Activated CD4-positive, alpha-beta memory T cell treated with anti-CD3 and anti-CD28 coated beads for 36 hours (primary cell): ENCODE measurements around the gene UQCRFS1. TPM values are rescaled to one million over a fixed set of nuclear protein-coding genes. Genes with fewer than 3 reads are reported as not detected.

Experiments
- CTCF ChIA-PET: fragments of 350-600 bp; sonication (Branson Sonifier 250); formaldehyde crosslinking; loops from one replicate; lab custom pipeline; 2021; ENCODE audit warnings: antibody characterized with exemption, inconsistent platforms; lab: Charles Lee
- POLR2A ChIA-PET: fragments of 350-600 bp; sonication (Branson Sonifier 250); formaldehyde crosslinking; loops from one replicate; lab custom pipeline; 2021; ENCODE audit warnings: antibody characterized with exemption; lab: Charles Lee
- DNase-seq: peaks from one replicate; pipeline ENCODE4 v3.0.0-alpha.2; 2020
- H3K27ac Mint-ChIP-seq: one replicate; pipeline ENCODE4 v1.8.0; 2021; ENCODE audit warnings: mixed read lengths
- H3K27me3 Mint-ChIP-seq: one replicate; pipeline ENCODE4 v1.8.0; 2021; ENCODE audit warnings: mixed read lengths
- H3K36me3 Mint-ChIP-seq: one replicate; pipeline ENCODE4 v1.8.0; 2021; ENCODE audit warnings: mixed read lengths
- H3K4me1 Mint-ChIP-seq: one replicate; pipeline ENCODE4 v1.8.0; 2021; ENCODE audit warnings: low read depth, mixed read lengths
- H3K4me3 Mint-ChIP-seq: one replicate; pipeline ENCODE4 v1.8.0; 2021; ENCODE audit warnings: mild to moderate bottlenecking, mixed read lengths
- H3K9me3 Mint-ChIP-seq: one replicate; pipeline ENCODE4 v1.8.0; 2021; ENCODE audit warnings: mixed read lengths
- intact Hi-C: fragments of 100-400 bp; cut with micrococcal nuclease; formaldehyde crosslinking; loops from one replicate; pipeline ENCODE4 v1.15.1; 2023
- total RNA-seq, 2 experiments: library from RNA; stranded (reverse); gene quantifications; one replicate each; pipeline ENCODE4 v1.2.3, GENCODE V29; 2021

The UQCRFS1 gene
- total RNA-seq, 2 experiments from 2014 or later = 42.0 to 43.9 TPM

GRCh38 chr19:29188289-29189032 lies 24.5 kb downstream of the UQCRFS1 start:
- intact Hi-C loops = no loop called here
- Mint-ChIP-seq H3K4me3 (no peak overlapping the region), H3K27me3 (peaks cover 3% of the 10 kb centered on the region), H3K9me3 (no peaks in the 10 kb centered on the region), H3K27ac (no peak overlapping the region), H3K4me1 (peaks cover 6% of the 10 kb centered on the region), H3K36me3 (no peaks in the 10 kb centered on the region)
- ChIA-PET POLR2A (no interaction called here), CTCF (no interaction called here)
- no peak for DNase-seq

GRCh38 chr19:29187676-29188075 lies 25.3 kb downstream of the UQCRFS1 start:
- Mint-ChIP-seq H3K4me3 (no peak overlapping the region), H3K27me3 (peaks cover 1% of the 10 kb centered on the region), H3K27ac (no peak overlapping the region), H3K36me3 (no peaks in the 10 kb centered on the region), H3K4me1 (no peaks in the 10 kb centered on the region), H3K9me3 (no peaks in the 10 kb centered on the region)
- intact Hi-C loops = no loop called here
- DNase-seq = no peak
- CTCF ChIA-PET = no interaction called here
- POLR2A ChIA-PET = no interaction called here

- POLR2A ChIA-PET = no interaction called here
Observed at GRCh38 chr19:29185427-29185826, 27.5 kb downstream of the UQCRFS1 start.

GRCh38 chr19:29176981-29177754 lies 35.8 kb downstream of the UQCRFS1 start:
- intact Hi-C loops = no loop called here
- Mint-ChIP-seq H3K36me3 (peaks cover 5% of the 10 kb centered on the region), H3K27ac (no peak overlapping the region), H3K4me3 (no peak overlapping the region), H3K9me3 (peaks cover 51% of the 10 kb centered on the region), H3K4me1 (no peaks in the 10 kb centered on the region), H3K27me3 (no peaks in the 10 kb centered on the region)
- DNase-seq = no peak
- ChIA-PET POLR2A (no interaction called here), CTCF (no interaction called here)

More at GRCh38 chr19:29185427-29185826, 27.5 kb downstream of the UQCRFS1 start:
- DNase-seq = no peak
- H3K4me1 Mint-ChIP-seq = no peaks in the 10 kb centered on the region
- H3K27ac Mint-ChIP-seq = no peak overlapping the region
- no peaks in the 10 kb centered on the region for H3K36me3 Mint-ChIP-seq
- CTCF ChIA-PET = interaction anchor here (0.9 kb wide), 1 partner anchor 74 kb away, joined by 3 read pairs; no protein-coding TSS in a partner anchor
- H3K4me3 Mint-ChIP-seq = no peak overlapping the region
- intact Hi-C loops = no loop called here
- H3K27me3 Mint-ChIP-seq = peaks cover 1% of the 10 kb centered on the region
- H3K9me3 Mint-ChIP-seq = no peaks in the 10 kb centered on the region

DNA sequence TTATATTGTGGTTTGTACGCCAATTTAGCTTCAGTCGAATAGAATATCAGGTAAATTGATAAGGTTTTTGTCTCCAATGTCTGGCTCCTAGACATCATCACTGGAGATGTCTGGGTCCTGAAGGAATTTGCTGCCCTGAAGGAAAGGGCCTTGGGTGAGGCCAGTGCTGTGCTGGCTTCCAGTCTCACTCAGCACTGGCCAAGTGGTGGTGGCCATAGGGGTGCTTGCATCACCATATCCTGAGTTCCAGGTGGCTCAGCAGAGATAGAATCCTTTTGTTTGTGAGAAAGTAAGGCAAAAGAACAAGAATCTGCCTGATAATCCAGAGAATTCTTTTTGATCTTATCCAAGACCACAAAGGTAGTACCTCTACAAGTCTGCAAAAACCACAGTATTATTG lies 39.1 kb downstream of the UQCRFS1 start:
- CTCF ChIA-PET = no interaction called here
- no peak for DNase-seq
- no peak overlapping the region for H3K4me3 Mint-ChIP-seq
- peaks cover 5% of the 10 kb centered on the region for H3K36me3 Mint-ChIP-seq
- no peaks in the 10 kb centered on the region for H3K27me3 Mint-ChIP-seq
- POLR2A ChIA-PET = no interaction called here
- H3K27ac Mint-ChIP-seq = no peak overlapping the region
- peaks cover 56% of the 10 kb centered on the region for H3K9me3 Mint-ChIP-seq
- H3K4me1 Mint-ChIP-seq = no peaks in the 10 kb centered on the region
- intact Hi-C loops = no loop called here

- Mint-ChIP-seq H3K9me3 (peaks cover 48% of the 10 kb centered on the region), H3K27me3 (no peaks in the 10 kb centered on the region), H3K27ac (no peak overlapping the region), H3K4me1 (no peaks in the 10 kb centered on the region), H3K4me3 (no peak overlapping the region), H3K36me3 (peaks cover 4% of the 10 kb centered on the region)
- no peak for DNase-seq
- intact Hi-C loops = no loop called here
- ChIA-PET POLR2A (no interaction called here), CTCF (no interaction called here)
Observed at GRCh38 chr19:29172302-29172701, 40.6 kb downstream of the UQCRFS1 start.

DNA sequence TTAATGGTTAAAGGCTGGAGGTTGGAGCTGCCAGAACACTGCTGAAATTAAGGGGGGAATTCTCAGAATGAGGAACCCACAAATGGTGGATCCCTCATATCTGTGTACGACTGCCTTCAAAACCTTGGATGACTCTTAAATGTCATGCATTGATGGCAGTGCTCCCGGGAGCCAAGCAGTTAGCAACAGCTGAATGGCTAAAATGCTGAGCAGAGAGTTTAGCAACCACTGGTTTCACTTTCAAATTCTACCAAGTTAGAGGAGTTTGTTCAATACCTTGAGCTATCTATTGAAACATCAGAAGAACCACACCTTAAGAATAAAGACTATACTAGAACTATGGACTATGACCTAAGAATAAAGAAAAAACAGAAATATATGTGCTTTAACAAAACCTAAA lies 41.4 kb downstream of the UQCRFS1 start:
- H3K36me3 Mint-ChIP-seq = no peaks in the 10 kb centered on the region
- CTCF ChIA-PET = no interaction called here
- POLR2A ChIA-PET = no interaction called here
- no peak overlapping the region for H3K27ac Mint-ChIP-seq
- no peaks in the 10 kb centered on the region for H3K4me1 Mint-ChIP-seq
- peaks cover 41% of the 10 kb centered on the region for H3K9me3 Mint-ChIP-seq
- H3K4me3 Mint-ChIP-seq = no peak overlapping the region
- no peaks in the 10 kb centered on the region for H3K27me3 Mint-ChIP-seq
- DNase-seq = no peak
- intact Hi-C loops = no loop called here

GRCh38 chr19:29170554-29170953 lies 42.4 kb downstream of the UQCRFS1 start:
- no peak for DNase-seq
- Mint-ChIP-seq H3K27me3 (peaks cover 2% of the 10 kb centered on the region), H3K4me1 (no peaks in the 10 kb centered on the region), H3K4me3 (no peak overlapping the region), H3K36me3 (no peaks in the 10 kb centered on the region), H3K9me3 (peaks cover 31% of the 10 kb centered on the region), H3K27ac (no peak overlapping the region)
- intact Hi-C loops = no loop called here
- ChIA-PET POLR2A (no interaction called here), CTCF (no interaction called here)

- CTCF ChIA-PET = no interaction called here
- POLR2A ChIA-PET = no interaction called here
Observed at GRCh38 chr19:29162694-29163093, 50.3 kb downstream of the UQCRFS1 start.

DNA sequence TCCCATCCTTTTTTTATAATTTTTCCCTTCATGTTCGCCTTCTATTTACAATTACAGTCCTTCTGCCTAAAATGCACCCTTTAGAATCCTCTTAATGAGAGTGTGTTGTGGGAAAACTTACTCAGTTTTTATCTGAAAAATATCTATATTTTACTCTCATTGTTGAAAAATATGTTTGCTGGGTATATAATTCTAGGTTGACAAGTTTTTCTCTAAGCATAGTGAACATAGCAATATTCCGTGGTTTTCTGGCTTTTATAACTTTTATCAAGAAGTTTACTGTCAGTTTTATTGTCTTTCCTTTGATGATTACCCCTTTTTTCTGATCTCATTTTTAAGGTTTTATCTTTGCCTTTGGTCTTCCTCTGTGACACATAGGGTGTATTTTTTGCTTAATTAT lies 57.3 kb downstream of the UQCRFS1 start:
- Mint-ChIP-seq H3K27me3 (no peaks in the 10 kb centered on the region), H3K9me3 (peaks cover 43% of the 10 kb centered on the region)
- CTCF ChIA-PET = no interaction called here

More at GRCh38 chr19:29162694-29163093, 50.3 kb downstream of the UQCRFS1 start:
- Mint-ChIP-seq H3K4me1 (no peaks in the 10 kb centered on the region), H3K4me3 (no peak overlapping the region), H3K36me3 (no peaks in the 10 kb centered on the region), H3K27ac (no peak overlapping the region), H3K27me3 (peaks cover 4% of the 10 kb centered on the region), H3K9me3 (peaks cover 3% of the 10 kb centered on the region)
- no peak for DNase-seq
- intact Hi-C loops = no loop called here

More for the DNA sequence above, 57.3 kb downstream of the UQCRFS1 start:
- no peak for DNase-seq
- intact Hi-C loops = no loop called here
- Mint-ChIP-seq H3K4me1 (no peaks in the 10 kb centered on the region), H3K27ac (no peak overlapping the region), H3K4me3 (no peak overlapping the region), H3K36me3 (peaks cover 4% of the 10 kb centered on the region)
- POLR2A ChIA-PET = no interaction called here
